MM.1S (cell line): ENCODE results near the gene VSIG4.

Source experiments
- DNase-seq: peaks from one replicate; pipeline ENCODE4 v3.0.0-alpha.2; 2015
- H2AFZ ChIP-seq: fragments of 300-600 bp; sonication (generic); 2 replicates; pipeline ENCODE4 v1.6.0; 2016; ENCODE audit warnings: antibody characterized with exemption, low read length
- H3F3A ChIP-seq: fragments of 300-600 bp; sonication (generic); 2 replicates; pipeline ENCODE4 v1.6.1; 2016; ENCODE audit warnings: mild to moderate bottlenecking, antibody characterized with exemption, low read length, moderate library complexity, mixed read lengths; ENCODE audit not compliant: insufficient read depth
- H3K27ac ChIP-seq: fragments of 300-600 bp; sonication (generic); 2 replicates; pipeline ENCODE4 v1.5.1; 2016; ENCODE audit warnings: mild to moderate bottlenecking, low read length
- H3K27me3 ChIP-seq: fragments of 300-600 bp; sonication (generic); replicated peaks from 2 replicates; pipeline ENCODE4 v1.6.0; 2016; ENCODE audit warnings: low read length; ENCODE audit not compliant: insufficient read depth
- H3K36me3 ChIP-seq: fragments of 300-600 bp; sonication (generic); replicated peaks from 2 replicates; pipeline ENCODE4 v1.6.1; 2016; ENCODE audit warnings: mild to moderate bottlenecking, low read length, mixed read lengths; ENCODE audit not compliant: insufficient read depth
- H3K4me1 ChIP-seq: fragments of 300-600 bp; sonication (generic); 2 replicates; pipeline ENCODE4 v1.6.1; 2016; ENCODE audit warnings: low read length, mixed read lengths
- H3K4me2 ChIP-seq: fragments of 300-600 bp; sonication (generic); 2 replicates; pipeline ENCODE4 v1.6.0; 2016; ENCODE audit warnings: low read depth, low read length
- H3K4me3 ChIP-seq: fragments of 300-600 bp; sonication (generic); 2 replicates; pipeline ENCODE4 v1.5.1; 2016; ENCODE audit warnings: low read length, mixed read lengths
- H3K79me2 ChIP-seq: fragments of 300-600 bp; sonication (generic); 2 replicates; pipeline ENCODE4 v1.6.1; 2016; ENCODE audit warnings: mixed run types, low read length, mixed read lengths
- H3K9ac ChIP-seq: fragments of 300-600 bp; sonication (generic); 2 replicates; pipeline ENCODE4 v1.6.1; 2016; ENCODE audit warnings: low read length, mixed read lengths
- H3K9me2 ChIP-seq: fragments of 300-600 bp; sonication (generic); replicated peaks from 2 replicates; pipeline ENCODE4 v1.6.1; 2016; ENCODE audit warnings: mild to moderate bottlenecking, low read length, mixed read lengths; ENCODE audit not compliant: insufficient read depth
- H3K9me3 ChIP-seq: fragments of 300-600 bp; sonication (generic); replicated peaks from 2 replicates; pipeline ENCODE4 v1.6.1; 2016; ENCODE audit warnings: mild to moderate bottlenecking, low read length, mixed read lengths; ENCODE audit not compliant: insufficient read depth
- H4K20me1 ChIP-seq: fragments of 300-600 bp; sonication (generic); 2 replicates; pipeline ENCODE4 v1.6.1; 2016; ENCODE audit warnings: mild to moderate bottlenecking, low read length, moderate library complexity, mixed read lengths; ENCODE audit not compliant: insufficient read depth
- EZH2 ChIP-seq: fragments of 300-600 bp; sonication (generic); optimal IDR thresholded peaks from 2 replicates; pipeline ENCODE3; 2017; ENCODE audit warnings: low read depth, mild to moderate bottlenecking, antibody characterized with exemption, low read length, mixed read lengths
- EZH2phosphoT487 ChIP-seq: fragments of 300-600 bp; sonication (generic); IDR thresholded peaks from 2 replicates; pipeline ENCODE4 v1.6.1; 2018; ENCODE audit warnings: antibody characterized with exemption, low read length
- TF ChIP-seq, protein P1 (sequence below): fragments of 300-600 bp; sonication (generic); IDR thresholded peaks from 2 replicates; pipeline ENCODE4 v1.5.1; 2016; ENCODE audit warnings: antibody characterized with exemption, low read length, mixed read lengths

VSIG4 gene

DNA sequence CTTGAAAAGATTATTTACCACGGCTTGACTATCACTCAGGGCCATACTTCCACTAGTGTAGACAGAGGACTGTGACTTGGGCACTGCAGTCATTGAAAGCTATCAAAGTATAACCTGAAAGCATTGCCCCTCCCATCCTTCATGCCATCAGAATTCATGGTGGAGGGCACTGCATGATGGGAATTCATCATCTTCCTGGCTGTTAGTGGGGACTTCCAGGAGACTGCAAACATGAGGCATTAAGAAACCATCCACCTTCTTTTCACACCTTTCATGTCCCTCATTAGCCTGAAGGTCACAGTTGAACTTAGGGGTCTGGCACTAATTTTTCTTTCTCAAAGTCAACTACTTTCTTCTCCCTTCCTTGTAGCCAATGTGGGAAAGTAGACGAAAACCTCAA, 25.8 kb downstream of the VSIG4 start:
- Histone ChIP-seq H2AFZ (no peak overlapping the region), H3K4me3 (no peak overlapping the region), H3K36me3 (no peaks in the 10 kb centered on the region), H3K9me2 (no peaks in the 10 kb centered on the region), H3K27ac (no peak overlapping the region), H3K9ac (no peak overlapping the region), H3K9me3 (no peaks in the 10 kb centered on the region), H3K4me1 (peaks cover 74% of the 10 kb centered on the region), H3F3A (peaks cover 29% of the 10 kb centered on the region), H4K20me1 (no peaks in the 10 kb centered on the region), H3K4me2 (no peak overlapping the region), H3K27me3 (no peaks in the 10 kb centered on the region), H3K79me2 (no peaks in the 10 kb centered on the region)
- DNase-seq = no peak
- no peak for TF ChIP-seq EZH2phosphoT487
- TF ChIP-seq, protein P1, sequence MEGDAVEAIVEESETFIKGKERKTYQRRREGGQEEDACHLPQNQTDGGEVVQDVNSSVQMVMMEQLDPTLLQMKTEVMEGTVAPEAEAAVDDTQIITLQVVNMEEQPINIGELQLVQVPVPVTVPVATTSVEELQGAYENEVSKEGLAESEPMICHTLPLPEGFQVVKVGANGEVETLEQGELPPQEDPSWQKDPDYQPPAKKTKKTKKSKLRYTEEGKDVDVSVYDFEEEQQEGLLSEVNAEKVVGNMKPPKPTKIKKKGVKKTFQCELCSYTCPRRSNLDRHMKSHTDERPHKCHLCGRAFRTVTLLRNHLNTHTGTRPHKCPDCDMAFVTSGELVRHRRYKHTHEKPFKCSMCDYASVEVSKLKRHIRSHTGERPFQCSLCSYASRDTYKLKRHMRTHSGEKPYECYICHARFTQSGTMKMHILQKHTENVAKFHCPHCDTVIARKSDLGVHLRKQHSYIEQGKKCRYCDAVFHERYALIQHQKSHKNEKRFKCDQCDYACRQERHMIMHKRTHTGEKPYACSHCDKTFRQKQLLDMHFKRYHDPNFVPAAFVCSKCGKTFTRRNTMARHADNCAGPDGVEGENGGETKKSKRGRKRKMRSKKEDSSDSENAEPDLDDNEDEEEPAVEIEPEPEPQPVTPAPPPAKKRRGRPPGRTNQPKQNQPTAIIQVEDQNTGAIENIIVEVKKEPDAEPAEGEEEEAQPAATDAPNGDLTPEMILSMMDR = no peak
- no peak for TF ChIP-seq EZH2

DNA sequence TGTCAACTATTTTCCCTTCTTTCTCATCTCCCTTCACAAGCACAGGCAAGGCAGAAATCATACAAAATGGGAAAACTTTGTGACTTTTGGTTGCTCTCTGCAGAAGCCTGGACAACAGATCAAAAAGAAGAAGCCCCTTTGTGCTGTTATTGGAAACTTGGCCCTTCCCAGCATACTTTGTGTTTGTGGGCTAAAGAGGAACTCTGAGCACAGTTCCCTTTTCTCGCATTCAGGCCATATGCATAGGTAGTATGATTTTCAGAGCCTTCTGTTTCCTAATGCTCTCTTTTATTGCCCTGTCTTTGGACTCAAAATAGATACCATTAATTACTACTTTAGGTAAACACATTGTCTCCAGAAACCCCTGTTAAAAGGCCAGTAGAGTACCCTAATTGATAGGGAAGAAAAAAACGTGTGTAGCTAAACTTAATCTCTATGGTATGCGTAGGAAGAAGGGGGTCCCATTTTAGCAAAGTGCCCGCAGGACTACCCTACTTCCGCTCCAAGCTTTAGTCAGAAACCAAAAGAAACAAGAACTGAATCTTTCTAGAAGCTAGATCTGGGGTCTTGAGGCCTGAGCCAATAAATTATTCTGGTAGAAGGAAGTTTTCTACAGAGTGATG, 26.6 kb downstream of the VSIG4 start:
- no peaks in the 10 kb centered on the region for H3K36me3 ChIP-seq
- H3K27me3 ChIP-seq = no peaks in the 10 kb centered on the region
- H3K9me2 ChIP-seq = no peaks in the 10 kb centered on the region
- H3K9me3 ChIP-seq = no peaks in the 10 kb centered on the region
- H3K4me1 ChIP-seq = peaks cover 73% of the 10 kb centered on the region
- no peak overlapping the region for H3K9ac ChIP-seq
- no peak overlapping the region for H3K4me3 ChIP-seq
- H3K79me2 ChIP-seq = no peaks in the 10 kb centered on the region
- H3K4me2 ChIP-seq = no peak overlapping the region
- TF ChIP-seq, protein P1 = no peak
- TF ChIP-seq EZH2phosphoT487 (no peak), EZH2 (no peak)
- H4K20me1 ChIP-seq = no peaks in the 10 kb centered on the region
- no peak for DNase-seq
- H2AFZ ChIP-seq = no peak overlapping the region
- H3F3A ChIP-seq = peaks cover 29% of the 10 kb centered on the region
- H3K27ac ChIP-seq = peak overlapping the region; percentile 89; the same call in 1 of the 2 replicates

DNA sequence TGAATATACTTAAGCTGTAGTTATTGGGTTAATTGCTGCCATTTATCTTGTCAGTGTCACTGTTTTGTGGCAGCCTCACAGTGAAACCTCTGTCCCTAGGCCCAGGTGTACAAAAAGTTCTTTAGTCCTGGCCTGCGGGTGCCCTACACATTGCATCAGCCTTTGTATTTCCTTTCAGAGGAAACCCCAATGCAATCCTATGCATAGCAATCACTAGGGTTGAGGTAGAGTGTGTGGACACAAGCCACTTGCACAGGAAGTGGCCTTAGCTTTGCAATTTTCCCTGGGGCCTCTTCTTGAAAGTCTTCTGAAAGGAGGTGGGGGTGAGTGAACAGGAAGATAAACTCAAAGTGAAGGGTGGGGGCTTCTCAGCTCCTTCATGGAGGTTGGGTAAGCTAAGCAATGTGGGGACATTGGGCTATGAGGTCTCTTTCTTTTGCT, 27.8 kb downstream of the VSIG4 start:
- H3K27me3 ChIP-seq = no peaks in the 10 kb centered on the region
- peak overlapping the region; percentile 42; the same call in 1 of the 2 replicates for H3K4me2 ChIP-seq
- H3K9me3 ChIP-seq = no peaks in the 10 kb centered on the region
- peak overlapping the region; percentile 89 for H3K27ac ChIP-seq
- peaks cover 62% of the 10 kb centered on the region for H3K4me1 ChIP-seq
- H3K9ac ChIP-seq = no peak overlapping the region
- no peaks in the 10 kb centered on the region for H4K20me1 ChIP-seq
- H3K4me3 ChIP-seq = no peak overlapping the region
- TF ChIP-seq EZH2 (no peak), EZH2phosphoT487 (no peak)
- TF ChIP-seq, protein P1 = no peak
- H3K36me3 ChIP-seq = no peaks in the 10 kb centered on the region
- no peaks in the 10 kb centered on the region for H3K9me2 ChIP-seq
- H2AFZ ChIP-seq = no peak overlapping the region
- H3K79me2 ChIP-seq = no peaks in the 10 kb centered on the region
- peaks cover 29% of the 10 kb centered on the region for H3F3A ChIP-seq
- peak; percentile 93 for DNase-seq
